ENCODE data around the gene ATG14.
"Not testable (repeated sequence)": the region's sequence is repeated elsewhere in the genome, so short reads cannot be mapped to it uniquely, and the experiment has no call there.

ATG14 gene

GRCh38 chr14:55350461-55350860 lies 61.2 kb downstream of the ATG14 start:
- DNase-seq (ENCODE audit: low read depth), result no peak

GRCh38 chr14:55349565-55349964 lies 62.1 kb downstream of the ATG14 start:
- no peak for DNase-seq (ENCODE audit: low read depth)

- DNase-seq (ENCODE audit: low read depth), result no peak
These were observed 62.7 kb downstream of the ATG14 start for GRCh38 chr14:55348766-55349453.

- no peak for DNase-seq (ENCODE audit: low read depth)
These were observed 63.9 kb downstream of the ATG14 start for GRCh38 chr14:55347748-55348147.

- DNase-seq (ENCODE audit: low read depth), result no peak
These were observed 64.6 kb downstream of the ATG14 start for GRCh38 chr14:55347040-55347439.

GRCh38 chr14:55344582-55345163 lies 67.0 kb downstream of the ATG14 start:
- DNase-seq (ENCODE audit: low read depth), result not testable (repeated sequence)

- no peak for DNase-seq (ENCODE audit: low read depth)
These were observed 69.8 kb downstream of the ATG14 start for GRCh38 chr14:55341781-55342180.

- no peak for DNase-seq (ENCODE audit: low read depth)
These were observed 71.1 kb downstream of the ATG14 start for GRCh38 chr14:55340482-55340881.

- DNase-seq (ENCODE audit: low read depth), result no peak
These were observed 71.9 kb downstream of the ATG14 start for GRCh38 chr14:55339770-55340169.

- no peak for DNase-seq (ENCODE audit: low read depth)
These were observed 74.9 kb downstream of the ATG14 start for GRCh38 chr14:55336691-55337090.

- DNase-seq (ENCODE audit: low read depth), result no peak
These were observed 75.5 kb downstream of the ATG14 start for GRCh38 chr14:55336162-55336561.

GRCh38 chr14:55333711-55334485 lies 77.7 kb downstream of the ATG14 start:
- DNase-seq (ENCODE audit: low read depth), result no peak

- no peak for DNase-seq (ENCODE audit: low read depth)
These were observed 78.7 kb downstream of the ATG14 start for GRCh38 chr14:55332654-55333570.

GRCh38 chr14:55329999-55330710 lies 81.5 kb downstream of the ATG14 start:
- peak; percentile 1 for DNase-seq (ENCODE audit: low read depth)

- DNase-seq (ENCODE audit: low read depth), result peak; percentile 1
These were observed 83.3 kb downstream of the ATG14 start for GRCh38 chr14:55328317-55328716.

- no peak for DNase-seq (ENCODE audit: low read depth)
These were observed 84.5 kb downstream of the ATG14 start for GRCh38 chr14:55327179-55327578.

GRCh38 chr14:55324812-55325211 lies 86.8 kb downstream of the ATG14 start:
- DNase-seq (ENCODE audit: low read depth), result no peak

GRCh38 chr14:55323910-55324309 lies 87.7 kb downstream of the ATG14 start:
- no peak for DNase-seq (ENCODE audit: low read depth)

- no peak for DNase-seq (ENCODE audit: low read depth)
These were observed 92.9 kb downstream of the ATG14 start for GRCh38 chr14:55318694-55319093.

- no peak for DNase-seq (ENCODE audit: low read depth)
These were observed 93.9 kb downstream of the ATG14 start for GRCh38 chr14:55317542-55318306.

- DNase-seq (ENCODE audit: low read depth), result no peak
These were observed 95.1 kb downstream of the ATG14 start for GRCh38 chr14:55316564-55316963.

Data from HS-5 (cell line).